Panc1 (cell line): Measurements from ENCODE around the gene CLCNKA. TPM values are rescaled to one million over a fixed set of nuclear protein-coding genes. Genes with fewer than 3 reads are reported as not detected.

Experiments
- ATAC-seq: fragments of 200-7000 bp; cut with Tn5 transposase; 2 replicates; pipeline ENCODE4 v1.9.1; 2020; ENCODE audit warnings: mild to moderate bottlenecking, moderate library complexity
- BruUV-seq: library from RNA; stranded (reverse); fragments of 400-500 nt; replicated peaks from 2 replicates; lab custom pipeline; 2021; lab: Mats Ljungman, UMichigan
- CTCF ChIA-PET: fragments of 300-600 bp; sonication (Branson Sonifier 250); formaldehyde crosslinking; loops from one replicate; lab custom pipeline; 2022; ENCODE audit warnings: antibody characterized with exemption; lab: Charles Lee
- POLR2A ChIA-PET: fragments of 300-600 bp; sonication (Branson Sonifier 250); formaldehyde crosslinking; loops from one replicate; lab custom pipeline; 2022; ENCODE audit warnings: antibody characterized with exemption; lab: Charles Lee
- DNase-seq: peaks from one replicate; pipeline ENCODE4 v3.0.0-alpha.2; 2010; ENCODE audit warnings: low read depth, low spot score
- H3K27ac ChIP-seq: 2 replicates; pipeline ENCODE4 v1.5.1; 2011; ENCODE audit warnings: mild to moderate bottlenecking, low read length, inconsistent platforms
- H3K27me3 ChIP-seq: fragments of 200-500 bp; sonication (Bioruptor generic); 2 replicates; pipeline ENCODE4 v1.6.0; 2014; ENCODE audit warnings: low read length, inconsistent platforms; ENCODE audit not compliant: control insufficient read depth, insufficient read depth
- H3K36me3 ChIP-seq: fragments of 200-500 bp; sonication (Bioruptor generic); 2 replicates; pipeline ENCODE4 v1.5.1; 2014; ENCODE audit warnings: inconsistent platforms, mild to moderate bottlenecking, low read length, moderate library complexity; ENCODE audit not compliant: control insufficient read depth, insufficient read depth
- H3K4me1 ChIP-seq: 2 replicates; pipeline ENCODE4 v1.5.1; 2011; ENCODE audit warnings: inconsistent platforms, mild to moderate bottlenecking, low read length, moderate library complexity; ENCODE audit not compliant: control insufficient read depth, insufficient read depth
- H3K4me3 ChIP-seq, 2 experiments: 2 replicates each; pipeline ENCODE4 v1.5.1; 2011 to 2012; ENCODE audit warnings: low read depth in 2 of 2, low read length in 2 of 2, mild to moderate bottlenecking in 2 of 2, inconsistent platforms in 1 of 2, moderate library complexity in 1 of 2
- H3K9me3 ChIP-seq: fragments of 200-500 bp; sonication (Bioruptor generic); 2 replicates; pipeline ENCODE4 v1.5.1; 2014; ENCODE audit warnings: low read depth, mild to moderate bottlenecking, inconsistent platforms, low read length, moderate library complexity; ENCODE audit not compliant: control insufficient read depth, insufficient read depth
- CTCF ChIP-seq: fragments of 450-650 bp; IDR thresholded peaks from 2 replicates; pipeline ENCODE4 v1.5.1; 2017; ENCODE audit warnings: mild to moderate bottlenecking
- POLR2AphosphoS5 ChIP-seq: IDR thresholded peaks from 2 replicates; pipeline ENCODE4 v1.6.1; 2012; ENCODE audit warnings: mild to moderate bottlenecking, low read depth, low read length, moderate library complexity
- SIN3A ChIP-seq: IDR thresholded peaks from 2 replicates; pipeline ENCODE4 v1.6.1; 2012; ENCODE audit warnings: low read depth, mild to moderate bottlenecking, low read length, moderate library complexity, borderline replicate concordance; ENCODE audit not compliant: insufficient read depth
- TCF7L2 ChIP-seq: IDR thresholded peaks from 2 replicates; pipeline ENCODE4 v1.6.1; 2011; ENCODE audit warnings: mild to moderate bottlenecking, low read depth, low read length, inconsistent platforms
- in situ Hi-C: cut with HindIII; loops from 2 replicates; pipeline ENCODE4 v1.10.0; 2016; ENCODE audit warnings: low sequenced_read_pairs, low pct_unique_long_range_greater_than_20kb
- intact Hi-C: fragments of 100-400 bp; cut with micrococcal nuclease; formaldehyde crosslinking; loops from one replicate; pipeline ENCODE4 v1.10.0; 2022; ENCODE audit not compliant: unreplicated experiment
- total RNA-seq: library from RNA; stranded (reverse); gene quantifications from one replicate; pipeline ENCODE4 v1.2.1, GENCODE V29; 2021; ENCODE audit not compliant: unreplicated experiment
- TF ChIP-seq, protein P1 (sequence below), 2 experiments: IDR thresholded peaks; 2 replicates each; pipeline ENCODE4 v1.6.1; 2011 to 2012; ENCODE audit warnings: low read depth in 2 of 2, control low read depth in 1 of 2, low read length in 1 of 2, mild to moderate bottlenecking in 1 of 2, moderate library complexity in 1 of 2; ENCODE audit not compliant: insufficient read depth in 1 of 2

The CLCNKA gene
- total RNA-seq, 1 experiment from 2014 or later: 0.57 TPM

GRCh38 chr1:16070640-16071355 is 49.0 kb downstream of the CLCNKA start:
- DNase-seq (no peak), ATAC-seq (no peak)
- ChIA-PET POLR2A (no interaction called here), CTCF (interaction anchor here (0.7 kb wide), 1 partner anchor 1536 kb away, joined by 3 read pairs; no protein-coding TSS in a partner anchor)
- Histone ChIP-seq H3K4me3 (no peak overlapping the region), H3K27me3 (no peaks in the 10 kb centered on the region), H3K4me1 (peaks cover 11% of the 10 kb centered on the region; the same call in 1 of the 2 replicates), H3K36me3 (no peaks in the 10 kb centered on the region), H3K9me3 (no peaks in the 10 kb centered on the region), H3K27ac (no peak overlapping the region)
- intact Hi-C loops (no loop called here), in situ Hi-C loops (no loop called here)
- no TSS peak for BruUV-seq
- no peak for TF ChIP-seq SIN3A
- TF ChIP-seq CTCF: no peak
- no peak for TF ChIP-seq TCF7L2
- TF ChIP-seq, protein P1, sequence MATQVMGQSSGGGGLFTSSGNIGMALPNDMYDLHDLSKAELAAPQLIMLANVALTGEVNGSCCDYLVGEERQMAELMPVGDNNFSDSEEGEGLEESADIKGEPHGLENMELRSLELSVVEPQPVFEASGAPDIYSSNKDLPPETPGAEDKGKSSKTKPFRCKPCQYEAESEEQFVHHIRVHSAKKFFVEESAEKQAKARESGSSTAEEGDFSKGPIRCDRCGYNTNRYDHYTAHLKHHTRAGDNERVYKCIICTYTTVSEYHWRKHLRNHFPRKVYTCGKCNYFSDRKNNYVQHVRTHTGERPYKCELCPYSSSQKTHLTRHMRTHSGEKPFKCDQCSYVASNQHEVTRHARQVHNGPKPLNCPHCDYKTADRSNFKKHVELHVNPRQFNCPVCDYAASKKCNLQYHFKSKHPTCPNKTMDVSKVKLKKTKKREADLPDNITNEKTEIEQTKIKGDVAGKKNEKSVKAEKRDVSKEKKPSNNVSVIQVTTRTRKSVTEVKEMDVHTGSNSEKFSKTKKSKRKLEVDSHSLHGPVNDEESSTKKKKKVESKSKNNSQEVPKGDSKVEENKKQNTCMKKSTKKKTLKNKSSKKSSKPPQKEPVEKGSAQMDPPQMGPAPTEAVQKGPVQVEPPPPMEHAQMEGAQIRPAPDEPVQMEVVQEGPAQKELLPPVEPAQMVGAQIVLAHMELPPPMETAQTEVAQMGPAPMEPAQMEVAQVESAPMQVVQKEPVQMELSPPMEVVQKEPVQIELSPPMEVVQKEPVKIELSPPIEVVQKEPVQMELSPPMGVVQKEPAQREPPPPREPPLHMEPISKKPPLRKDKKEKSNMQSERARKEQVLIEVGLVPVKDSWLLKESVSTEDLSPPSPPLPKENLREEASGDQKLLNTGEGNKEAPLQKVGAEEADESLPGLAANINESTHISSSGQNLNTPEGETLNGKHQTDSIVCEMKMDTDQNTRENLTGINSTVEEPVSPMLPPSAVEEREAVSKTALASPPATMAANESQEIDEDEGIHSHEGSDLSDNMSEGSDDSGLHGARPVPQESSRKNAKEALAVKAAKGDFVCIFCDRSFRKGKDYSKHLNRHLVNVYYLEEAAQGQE (IDR thresholded peaks at IDR 0.05; ENCODE audit: insufficient read depth in 1 of 2, low read depth in 2 of 2, low read length in 1 of 2): no peak
- TF ChIP-seq POLR2AphosphoS5: no peak

- in situ Hi-C loops (no loop called here), intact Hi-C loops (no loop called here)
- POLR2A ChIA-PET: no interaction called here
- ATAC-seq (no peak), DNase-seq (no peak)
- no peaks in the 10 kb centered on the region for H3K27me3 ChIP-seq
- no peaks in the 10 kb centered on the region for H3K36me3 ChIP-seq
- H3K27ac ChIP-seq: no peak overlapping the region
- H3K4me1 ChIP-seq: peaks cover 18% of the 10 kb centered on the region
- H3K4me3 ChIP-seq: no peak overlapping the region
- no peaks in the 10 kb centered on the region for H3K9me3 ChIP-seq
- BruUV-seq: no TSS peak
- CTCF ChIA-PET: interaction anchor here (0.7 kb wide), 1 partner anchor 1535 kb away, joined by 3 read pairs; no protein-coding TSS in a partner anchor
- TF ChIP-seq, protein P1 (IDR thresholded peaks at IDR 0.05; ENCODE audit: insufficient read depth in 1 of 2, low read depth in 2 of 2, low read length in 1 of 2): no peak
- TF ChIP-seq TCF7L2 (no peak), POLR2AphosphoS5 (no peak), SIN3A (no peak), CTCF (no peak)
Observed at GRCh38 chr1:16071614-16072013, 49.8 kb downstream of the CLCNKA start.
